GM15510 (cell line): ENCODE measurements around the gene MEIS2.

Source experiments
- POLR2A ChIP-seq: IDR thresholded peaks from 3 replicates; pipeline ENCODE4 v1.6.1; 2011; ENCODE audit warnings: borderline replicate concordance; ENCODE audit not compliant: insufficient read length; ENCODE audit errors: extremely low read depth

MEIS2 gene

GRCh38 chr15:36942248-36942827 lies 158.0 kb downstream of the MEIS2 start:
- no peak for TF ChIP-seq POLR2A

- no peak for TF ChIP-seq POLR2A
Measured at GRCh38 chr15:36941798-36942197, 158.6 kb downstream of the MEIS2 start.

GRCh38 chr15:36940636-36941260 lies 159.6 kb downstream of the MEIS2 start:
- no peak for TF ChIP-seq POLR2A

GRCh38 chr15:36940219-36940618 lies 160.1 kb downstream of the MEIS2 start:
- no peak for TF ChIP-seq POLR2A

- no peak for TF ChIP-seq POLR2A
Measured at GRCh38 chr15:36938764-36939163, 161.6 kb downstream of the MEIS2 start.

GRCh38 chr15:36938131-36938530 lies 162.2 kb downstream of the MEIS2 start:
- TF ChIP-seq POLR2A = no peak

GRCh38 chr15:36936613-36937012 lies 163.7 kb downstream of the MEIS2 start:
- no peak for TF ChIP-seq POLR2A

- TF ChIP-seq POLR2A = no peak
Measured at GRCh38 chr15:36933255-36933990, 166.9 kb downstream of the MEIS2 start.

GRCh38 chr15:36932070-36932469 lies 168.3 kb downstream of the MEIS2 start:
- TF ChIP-seq POLR2A = no peak

- TF ChIP-seq POLR2A = no peak
Measured at GRCh38 chr15:36931434-36931833, 168.9 kb downstream of the MEIS2 start.

GRCh38 chr15:36926427-36926825 lies 173.9 kb downstream of the MEIS2 start:
- no peak for TF ChIP-seq POLR2A

- TF ChIP-seq POLR2A = no peak
Measured at GRCh38 chr15:36925653-36926426, 174.5 kb downstream of the MEIS2 start.

- no peak for TF ChIP-seq POLR2A
Measured at GRCh38 chr15:36925049-36925448, 175.3 kb downstream of the MEIS2 start.

- TF ChIP-seq POLR2A = no peak
Measured at GRCh38 chr15:36924034-36924433, 176.3 kb downstream of the MEIS2 start.

GRCh38 chr15:36921484-36922091 lies 178.8 kb downstream of the MEIS2 start:
- no peak for TF ChIP-seq POLR2A
